SK-N-SH (cell line): Measurements from ENCODE around the gene GALK2.

ENCODE experiments used
- EP300 ChIP-seq, 2 experiments: IDR thresholded peaks; 2 replicates each; pipeline versions ENCODE4 v1.4.0 to v1.6.1; 2012; ENCODE audit warnings: borderline replicate concordance in 1 of 2, low read depth in 1 of 2, low read length in 1 of 2
- EZH2phosphoT487 ChIP-seq: fragments of 200-600 bp; sonication (generic); IDR thresholded peaks from 2 replicates; pipeline ENCODE4 v1.6.1; 2017; ENCODE audit warnings: low read depth, mixed run types, mild to moderate bottlenecking, antibody characterized with exemption, moderate library complexity, borderline replicate concordance
- FOSL2 ChIP-seq: IDR thresholded peaks from 2 replicates; pipeline ENCODE4 v1.4.0; 2012; ENCODE audit warnings: low read depth, mild to moderate bottlenecking, moderate library complexity, borderline replicate concordance
- FOXM1 ChIP-seq: IDR thresholded peaks from 2 replicates; pipeline ENCODE4 v1.4.0; 2012; ENCODE audit warnings: low read depth, mild to moderate bottlenecking
- MAX ChIP-seq: IDR thresholded peaks from 2 replicates; pipeline ENCODE4 v1.4.0; 2012; ENCODE audit warnings: low read depth
- RAD21 ChIP-seq: IDR thresholded peaks from 2 replicates; pipeline ENCODE4 v1.6.1; 2012; ENCODE audit warnings: mild to moderate bottlenecking, low read length
- YY1 ChIP-seq: IDR thresholded peaks from 2 replicates; pipeline ENCODE4 v1.4.0; 2012; ENCODE audit warnings: low read depth, mild to moderate bottlenecking
- ZBTB33 ChIP-seq: IDR thresholded peaks from 2 replicates; pipeline ENCODE4 v1.4.0; 2012; ENCODE audit warnings: low read depth, borderline replicate concordance
- TF ChIP-seq, protein P1 (sequence below): IDR thresholded peaks from 2 replicates; pipeline ENCODE4 v1.6.1; 2012; ENCODE audit warnings: mild to moderate bottlenecking, low read depth, low read length, moderate library complexity
- TF ChIP-seq, protein P2 (sequence below): fragments of 200-600 bp; sonication (generic); IDR thresholded peaks from 2 replicates; pipeline ENCODE4 v1.6.1; 2017; ENCODE audit warnings: antibody characterized with exemption, mild to moderate bottlenecking, moderate library complexity

GRCh38 chr15:49306551-49306950 is 136.5 kb downstream of the GALK2 start:
- TF ChIP-seq FOXM1 (no peak), MAX (no peak), RAD21 (no peak), FOSL2 (no peak), YY1 (no peak), EP300 (IDR thresholded peaks at IDR 0.05; ENCODE audit: borderline replicate concordance in 1 of 2, low read depth in 1 of 2, low read length in 1 of 2) (no peak), ZBTB33 (no peak), EZH2phosphoT487 (no peak)
- TF ChIP-seq, protein P1, sequence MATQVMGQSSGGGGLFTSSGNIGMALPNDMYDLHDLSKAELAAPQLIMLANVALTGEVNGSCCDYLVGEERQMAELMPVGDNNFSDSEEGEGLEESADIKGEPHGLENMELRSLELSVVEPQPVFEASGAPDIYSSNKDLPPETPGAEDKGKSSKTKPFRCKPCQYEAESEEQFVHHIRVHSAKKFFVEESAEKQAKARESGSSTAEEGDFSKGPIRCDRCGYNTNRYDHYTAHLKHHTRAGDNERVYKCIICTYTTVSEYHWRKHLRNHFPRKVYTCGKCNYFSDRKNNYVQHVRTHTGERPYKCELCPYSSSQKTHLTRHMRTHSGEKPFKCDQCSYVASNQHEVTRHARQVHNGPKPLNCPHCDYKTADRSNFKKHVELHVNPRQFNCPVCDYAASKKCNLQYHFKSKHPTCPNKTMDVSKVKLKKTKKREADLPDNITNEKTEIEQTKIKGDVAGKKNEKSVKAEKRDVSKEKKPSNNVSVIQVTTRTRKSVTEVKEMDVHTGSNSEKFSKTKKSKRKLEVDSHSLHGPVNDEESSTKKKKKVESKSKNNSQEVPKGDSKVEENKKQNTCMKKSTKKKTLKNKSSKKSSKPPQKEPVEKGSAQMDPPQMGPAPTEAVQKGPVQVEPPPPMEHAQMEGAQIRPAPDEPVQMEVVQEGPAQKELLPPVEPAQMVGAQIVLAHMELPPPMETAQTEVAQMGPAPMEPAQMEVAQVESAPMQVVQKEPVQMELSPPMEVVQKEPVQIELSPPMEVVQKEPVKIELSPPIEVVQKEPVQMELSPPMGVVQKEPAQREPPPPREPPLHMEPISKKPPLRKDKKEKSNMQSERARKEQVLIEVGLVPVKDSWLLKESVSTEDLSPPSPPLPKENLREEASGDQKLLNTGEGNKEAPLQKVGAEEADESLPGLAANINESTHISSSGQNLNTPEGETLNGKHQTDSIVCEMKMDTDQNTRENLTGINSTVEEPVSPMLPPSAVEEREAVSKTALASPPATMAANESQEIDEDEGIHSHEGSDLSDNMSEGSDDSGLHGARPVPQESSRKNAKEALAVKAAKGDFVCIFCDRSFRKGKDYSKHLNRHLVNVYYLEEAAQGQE, result no peak
- TF ChIP-seq, protein P2, sequence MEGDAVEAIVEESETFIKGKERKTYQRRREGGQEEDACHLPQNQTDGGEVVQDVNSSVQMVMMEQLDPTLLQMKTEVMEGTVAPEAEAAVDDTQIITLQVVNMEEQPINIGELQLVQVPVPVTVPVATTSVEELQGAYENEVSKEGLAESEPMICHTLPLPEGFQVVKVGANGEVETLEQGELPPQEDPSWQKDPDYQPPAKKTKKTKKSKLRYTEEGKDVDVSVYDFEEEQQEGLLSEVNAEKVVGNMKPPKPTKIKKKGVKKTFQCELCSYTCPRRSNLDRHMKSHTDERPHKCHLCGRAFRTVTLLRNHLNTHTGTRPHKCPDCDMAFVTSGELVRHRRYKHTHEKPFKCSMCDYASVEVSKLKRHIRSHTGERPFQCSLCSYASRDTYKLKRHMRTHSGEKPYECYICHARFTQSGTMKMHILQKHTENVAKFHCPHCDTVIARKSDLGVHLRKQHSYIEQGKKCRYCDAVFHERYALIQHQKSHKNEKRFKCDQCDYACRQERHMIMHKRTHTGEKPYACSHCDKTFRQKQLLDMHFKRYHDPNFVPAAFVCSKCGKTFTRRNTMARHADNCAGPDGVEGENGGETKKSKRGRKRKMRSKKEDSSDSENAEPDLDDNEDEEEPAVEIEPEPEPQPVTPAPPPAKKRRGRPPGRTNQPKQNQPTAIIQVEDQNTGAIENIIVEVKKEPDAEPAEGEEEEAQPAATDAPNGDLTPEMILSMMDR, result no peak
